Measurements from ENCODE around the gene TEX10. TPM values are rescaled to one million over a fixed set of nuclear protein-coding genes. Genes with fewer than 3 reads are reported as not detected.

The TEX10 gene
- total and polyA plus RNA-seq, 9 of the 15 experiments (the other 6 are each of a cell fraction or from before 2014, with no cell fraction given), result 27.8 to 60.0 (median 47.9) TPM

DNA sequence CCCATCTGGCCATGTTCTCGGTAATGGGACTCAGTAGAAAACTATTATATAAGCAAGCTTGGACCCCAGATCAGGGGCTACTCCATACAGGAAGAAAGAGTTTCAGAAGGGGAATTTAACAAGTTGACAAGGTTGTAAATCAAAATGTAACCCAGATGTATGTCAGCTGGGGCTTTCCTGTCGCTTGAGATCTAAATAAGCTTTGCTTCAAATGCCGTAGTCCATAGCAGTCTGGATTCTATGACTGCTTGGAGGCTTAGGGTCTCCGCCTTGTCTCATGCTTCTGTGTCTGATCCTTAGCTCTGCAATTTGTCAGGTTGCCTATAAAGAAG, 70.4 kb downstream of the TEX10 start:
- peak overlapping the region; percentile 18 for H2AFZ ChIP-seq (ENCODE audit: low read depth, low read length)
- ATAC-seq (peak; percentile 32), FAIRE-seq (no peak), DNase-seq (ENCODE audit: extremely low read depth in 1 of 4, low spot score in 3 of 4) (peak in 1 of 4 experiments; percentile 14)
- no peak overlapping the region for H3K9ac ChIP-seq (ENCODE audit: insufficient read depth in 1 of 2, low read depth in 2 of 2, low read length in 2 of 2)
- in situ Hi-C loops (cut with MboI) (no loop called here), intact Hi-C loops (cut with micrococcal nuclease) (loop anchor here (10.0 kb wide), 1 partner anchor 312 kb away; no protein-coding TSS in a partner anchor)
- H3K27ac ChIP-seq (ENCODE audit: extremely low read depth, low read depth, low read length), result peak overlapping the region; percentile 48; the same call in 1 of the 3 replicates
- CTCF ChIA-PET (ENCODE audit: low intra/inter-chr PET ratio), result no interaction called here
- H3K9me1 ChIP-seq (ENCODE audit: control insufficient read depth, insufficient read depth, low read length), result no peaks in the 10 kb centered on the region
- no TSS peak for BruUV-seq (replicated peaks)
- H3K27me3 ChIP-seq (ENCODE audit: control insufficient read depth in 2 of 2, insufficient read depth in 2 of 2, low read length in 2 of 2), result no peaks in the 10 kb centered on the region
- POLR2A ChIA-PET, result interaction anchor here (1.6 kb wide), 1 partner anchor 56 kb away, joined by 3 read pairs; no protein-coding TSS in a partner anchor
- H3K4me2 ChIP-seq (ENCODE audit: insufficient read depth, low read length), result no peak overlapping the region
- H4K20me1 ChIP-seq (replicated peaks; ENCODE audit: control insufficient read depth, insufficient read depth, low read length), result no peaks in the 10 kb centered on the region
- H3K36me3 ChIP-seq (ENCODE audit: control insufficient read depth, insufficient read depth, low read length), result peaks cover 29% of the 10 kb centered on the region
- WGBS (ENCODE audit: insufficient coverage, low coverage, missing lambda C conversion rate), result 32% methylated on average over 4 of the region's 4 CpGs
- peaks cover 5% of the 10 kb centered on the region for H3K9me3 ChIP-seq (replicated peaks; ENCODE audit: control insufficient read depth, insufficient read depth, low read depth, low read length)
- H3K4me1 ChIP-seq (replicated peaks in 1 of 2; ENCODE audit: control insufficient read depth in 2 of 2, insufficient read depth in 2 of 2, low read length in 2 of 2), result peaks cover 0 to 21% of the 10 kb centered on the region in 2 experiments; a peak in 4 of 5 replicates
- no peak overlapping the region for H3K4me3 ChIP-seq
- H3K79me2 ChIP-seq (ENCODE audit: control insufficient read depth, insufficient read depth, low read length), result no peaks in the 10 kb centered on the region
- TF ChIP-seq MEIS2 (IDR thresholded peaks at IDR 0.05; ENCODE audit: partially characterized antibody) (peak; percentile 82), SMARCB1 (IDR thresholded peaks at IDR 0.05; ENCODE audit: insufficient read length, low read depth) (no peak), HNRNPL (IDR thresholded peaks at IDR 0.05; ENCODE audit: low read depth, low read length) (no peak), CHD1 (IDR thresholded peaks at IDR 0.05; ENCODE audit: low read length) (no peak), RBM15 (IDR thresholded peaks at IDR 0.05; ENCODE audit: insufficient read depth, low read length) (no peak), CXXC5 (CRISPR knock-in tag; IDR thresholded peaks at IDR 0.05) (no peak), ZZZ3 (IDR thresholded peaks at IDR 0.05) (no peak), MTA1 (IDR thresholded peaks at IDR 0.05; ENCODE audit: borderline replicate concordance) (no peak), ZNF212 (CRISPR knock-in tag; IDR thresholded peaks at IDR 0.05) (no peak)
- TF ChIP-seq, protein P1, sequence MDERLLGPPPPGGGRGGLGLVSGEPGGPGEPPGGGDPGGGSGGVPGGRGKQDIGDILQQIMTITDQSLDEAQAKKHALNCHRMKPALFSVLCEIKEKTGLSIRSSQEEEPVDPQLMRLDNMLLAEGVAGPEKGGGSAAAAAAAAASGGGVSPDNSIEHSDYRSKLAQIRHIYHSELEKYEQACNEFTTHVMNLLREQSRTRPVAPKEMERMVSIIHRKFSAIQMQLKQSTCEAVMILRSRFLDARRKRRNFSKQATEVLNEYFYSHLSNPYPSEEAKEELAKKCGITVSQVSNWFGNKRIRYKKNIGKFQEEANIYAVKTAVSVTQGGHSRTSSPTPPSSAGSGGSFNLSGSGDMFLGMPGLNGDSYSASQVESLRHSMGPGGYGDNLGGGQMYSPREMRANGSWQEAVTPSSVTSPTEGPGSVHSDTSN (CRISPR knock-in tag; IDR thresholded peaks at IDR 0.05; ENCODE audit: low read depth), result no peak
- TF ChIP-seq, protein P1 (tag; conservative IDR thresholded peaks at IDR 0.05; ENCODE audit: low read depth), result peak; percentile 51
- TF ChIP-seq, protein P2, sequence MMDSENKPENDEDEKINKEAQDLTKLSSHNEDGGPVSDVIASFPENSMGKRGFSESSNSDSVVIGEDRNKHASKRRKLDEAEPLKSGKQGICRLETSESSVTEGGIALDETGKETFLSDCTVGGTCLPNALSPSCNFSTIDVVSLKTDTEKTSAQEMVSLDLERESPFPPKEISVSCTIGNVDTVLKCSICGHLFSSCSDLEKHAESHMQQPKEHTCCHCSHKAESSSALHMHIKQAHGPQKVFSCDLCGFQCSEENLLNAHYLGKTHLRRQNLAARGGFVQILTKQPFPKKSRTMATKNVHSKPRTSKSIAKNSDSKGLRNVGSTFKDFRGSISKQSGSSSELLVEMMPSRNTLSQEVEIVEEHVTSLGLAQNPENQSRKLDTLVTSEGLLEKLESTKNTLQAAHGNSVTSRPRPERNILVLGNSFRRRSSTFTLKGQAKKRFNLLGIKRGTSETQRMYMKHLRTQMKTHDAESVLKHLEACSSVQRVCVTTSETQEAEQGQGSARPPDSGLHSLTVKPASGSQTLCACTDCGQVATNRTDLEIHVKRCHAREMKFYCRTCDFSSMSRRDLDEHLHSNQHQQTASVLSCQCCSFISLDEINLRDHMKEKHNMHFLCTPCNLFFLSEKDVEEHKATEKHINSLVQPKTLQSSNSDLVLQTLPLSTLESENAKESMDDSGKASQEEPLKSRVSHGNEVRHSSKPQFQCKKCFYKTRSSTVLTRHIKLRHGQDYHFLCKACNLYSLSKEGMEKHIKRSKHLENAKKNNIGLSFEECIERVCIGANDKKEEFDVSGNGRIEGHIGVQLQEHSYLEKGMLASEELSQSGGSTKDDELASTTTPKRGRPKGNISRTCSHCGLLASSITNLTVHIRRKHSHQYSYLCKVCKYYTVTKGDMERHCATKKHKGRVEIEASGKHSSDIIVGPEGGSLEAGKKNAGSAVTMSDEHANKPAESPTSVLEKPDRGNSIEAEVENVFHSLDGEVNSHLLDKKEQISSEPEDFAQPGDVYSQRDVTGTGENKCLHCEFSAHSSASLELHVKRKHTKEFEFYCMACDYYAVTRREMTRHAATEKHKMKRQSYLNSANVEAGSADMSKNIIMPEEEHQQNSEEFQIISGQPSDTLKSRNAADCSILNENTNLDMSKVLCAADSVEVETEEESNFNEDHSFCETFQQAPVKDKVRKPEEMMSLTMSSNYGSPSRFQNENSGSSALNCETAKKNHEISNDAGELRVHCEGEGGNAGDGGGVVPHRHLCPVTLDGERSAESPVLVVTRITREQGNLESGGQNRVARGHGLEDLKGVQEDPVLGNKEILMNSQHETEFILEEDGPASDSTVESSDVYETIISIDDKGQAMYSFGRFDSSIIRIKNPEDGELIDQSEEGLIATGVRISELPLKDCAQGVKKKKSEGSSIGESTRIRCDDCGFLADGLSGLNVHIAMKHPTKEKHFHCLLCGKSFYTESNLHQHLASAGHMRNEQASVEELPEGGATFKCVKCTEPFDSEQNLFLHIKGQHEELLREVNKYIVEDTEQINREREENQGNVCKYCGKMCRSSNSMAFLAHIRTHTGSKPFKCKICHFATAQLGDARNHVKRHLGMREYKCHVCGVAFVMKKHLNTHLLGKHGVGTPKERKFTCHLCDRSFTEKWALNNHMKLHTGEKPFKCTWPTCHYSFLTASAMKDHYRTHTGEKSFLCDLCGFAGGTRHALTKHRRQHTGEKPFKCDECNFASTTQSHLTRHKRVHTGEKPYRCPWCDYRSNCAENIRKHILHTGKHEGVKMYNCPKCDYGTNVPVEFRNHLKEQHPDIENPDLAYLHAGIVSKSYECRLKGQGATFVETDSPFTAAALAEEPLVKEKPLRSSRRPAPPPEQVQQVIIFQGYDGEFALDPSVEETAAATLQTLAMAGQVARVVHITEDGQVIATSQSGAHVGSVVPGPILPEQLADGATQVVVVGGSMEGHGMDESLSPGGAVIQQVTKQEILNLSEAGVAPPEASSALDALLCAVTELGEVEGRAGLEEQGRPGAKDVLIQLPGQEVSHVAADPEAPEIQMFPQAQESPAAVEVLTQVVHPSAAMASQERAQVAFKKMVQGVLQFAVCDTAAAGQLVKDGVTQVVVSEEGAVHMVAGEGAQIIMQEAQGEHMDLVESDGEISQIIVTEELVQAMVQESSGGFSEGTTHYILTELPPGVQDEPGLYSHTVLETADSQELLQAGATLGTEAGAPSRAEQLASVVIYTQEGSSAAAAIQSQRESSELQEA (IDR thresholded peaks at IDR 0.05; ENCODE audit: low read depth), result 0 out of 2 replicates have a peak, but pooled peaks have one; percentile 3
